Erythroblast (primary cell): Measurements from ENCODE around the gene NEU2.

Experiments used
- GATA1 ChIP-seq: IDR thresholded peaks from 2 replicates; pipeline ENCODE4 v1.6.1; 2011; ENCODE audit warnings: low read depth, mild to moderate bottlenecking, control low read depth, low read length, moderate library complexity
- POLR2A ChIP-seq: IDR thresholded peaks from 2 replicates; pipeline ENCODE4 v1.6.1; 2011; ENCODE audit warnings: mild to moderate bottlenecking, low read length

DNA sequence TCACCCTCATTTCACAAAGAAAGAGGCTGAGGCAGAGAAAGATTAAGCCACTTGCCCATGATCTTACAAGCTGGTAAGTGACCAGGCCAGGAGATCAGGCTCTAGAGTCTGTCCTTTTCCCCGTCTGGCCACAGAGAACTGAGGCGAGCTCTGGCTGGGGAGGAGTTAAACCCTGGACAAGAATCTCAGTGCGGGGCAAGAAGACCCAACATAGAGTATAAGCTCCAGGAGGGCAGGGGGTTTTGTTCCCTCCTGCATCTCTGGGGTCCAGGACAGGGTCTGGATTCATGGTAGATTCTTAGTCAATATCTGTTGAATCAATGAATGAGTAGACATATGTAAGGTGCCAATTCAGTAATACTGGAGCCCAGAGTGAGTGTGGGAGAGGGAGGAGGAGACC, 14.7 kb downstream of the NEU2 start:
- TF ChIP-seq POLR2A (no peak), GATA1 (no peak)
